SK-MEL-5 (cell line): ENCODE data around the gene MEF2C. TPM values are rescaled to one million over a fixed set of nuclear protein-coding genes. Genes with fewer than 3 reads are reported as not detected.
"Not testable (repeated sequence)": the region's sequence is repeated elsewhere in the genome, so short reads cannot be mapped to it uniquely, and the experiment has no call there.

Experiments
- DNase-seq: peaks from one replicate; pipeline ENCODE4 v3.0.0-alpha.2; 2016; ENCODE audit warnings: low read depth, low spot score
- in situ Hi-C: cut with HindIII; loops from 2 replicates; pipeline ENCODE4 v1.10.0; 2016; ENCODE audit warnings: low sequenced_read_pairs, high pct_unique_total_duplicates, low pct_unique_long_range_greater_than_20kb
- total RNA-seq: library from RNA; depleted of rRNA; stranded (reverse); fragments of >200 nt; shearing (Covaris generic); gene quantifications from 2 replicates; pipeline ENCODE4 v1.2.3, GENCODE V29; 2014

Gene MEF2C
- total RNA-seq, 1 experiment from 2014 or later = 34.2 TPM

GRCh38 chr5:88798933-88799332 is 84.1 kb downstream of the MEF2C start:
- in situ Hi-C loops = not testable (repeated sequence)

GRCh38 chr5:88793797-88794196 is 89.2 kb downstream of the MEF2C start:
- DNase-seq, in situ Hi-C loops: not testable (repeated sequence)

More at GRCh38 chr5:88798933-88799332, 84.1 kb downstream of the MEF2C start:
- DNase-seq = not testable (repeated sequence)

- in situ Hi-C loops = no loop called here
- DNase-seq = peak; percentile 30
Observed at GRCh38 chr5:88792144-88792840, 90.7 kb downstream of the MEF2C start.

GRCh38 chr5:88787856-88788255 is 95.1 kb downstream of the MEF2C start:
- DNase-seq = no peak
- in situ Hi-C loops = no loop called here

GRCh38 chr5:88786789-88787188 is 96.2 kb downstream of the MEF2C start:
- in situ Hi-C loops = no loop called here
- DNase-seq = no peak

- DNase-seq = peak; percentile 97
- in situ Hi-C loops = no loop called here
Observed at GRCh38 chr5:88785746-88786565, 97.0 kb downstream of the MEF2C start.

- in situ Hi-C loops = no loop called here
- DNase-seq = no peak
Observed at GRCh38 chr5:88782571-88782970, 100.4 kb downstream of the MEF2C start.

GRCh38 chr5:88780736-88781135 is 102.2 kb downstream of the MEF2C start:
- in situ Hi-C loops = no loop called here
- no peak for DNase-seq

GRCh38 chr5:88778736-88779135 is 104.2 kb downstream of the MEF2C start:
- DNase-seq = no peak
- in situ Hi-C loops = no loop called here

- DNase-seq = no peak
- in situ Hi-C loops = no loop called here
Observed at GRCh38 chr5:88776692-88777091, 106.3 kb downstream of the MEF2C start.

GRCh38 chr5:88772831-88773230 is 110.2 kb downstream of the MEF2C start:
- DNase-seq = peak; percentile 93
- in situ Hi-C loops = no loop called here

GRCh38 chr5:88772047-88772446 is 110.9 kb downstream of the MEF2C start:
- no peak for DNase-seq
- in situ Hi-C loops = no loop called here

- DNase-seq = no peak
- in situ Hi-C loops = no loop called here
Observed at GRCh38 chr5:88770276-88771257, 112.4 kb downstream of the MEF2C start.

- in situ Hi-C loops = no loop called here
- DNase-seq = no peak
Observed at GRCh38 chr5:88769165-88769564, 113.8 kb downstream of the MEF2C start.

GRCh38 chr5:88768411-88768810 is 114.6 kb downstream of the MEF2C start:
- no peak for DNase-seq
- in situ Hi-C loops = no loop called here

GRCh38 chr5:88765798-88766197 is 117.2 kb downstream of the MEF2C start:
- in situ Hi-C loops = no loop called here
- DNase-seq = no peak

GRCh38 chr5:88765171-88765570 is 117.8 kb downstream of the MEF2C start:
- no peak for DNase-seq
- in situ Hi-C loops = no loop called here

GRCh38 chr5:88761939-88762338 is 121.0 kb downstream of the MEF2C start:
- in situ Hi-C loops = no loop called here
- DNase-seq = no peak
